Measurements from ENCODE around the gene CDK16.

The CDK16 gene

DNA sequence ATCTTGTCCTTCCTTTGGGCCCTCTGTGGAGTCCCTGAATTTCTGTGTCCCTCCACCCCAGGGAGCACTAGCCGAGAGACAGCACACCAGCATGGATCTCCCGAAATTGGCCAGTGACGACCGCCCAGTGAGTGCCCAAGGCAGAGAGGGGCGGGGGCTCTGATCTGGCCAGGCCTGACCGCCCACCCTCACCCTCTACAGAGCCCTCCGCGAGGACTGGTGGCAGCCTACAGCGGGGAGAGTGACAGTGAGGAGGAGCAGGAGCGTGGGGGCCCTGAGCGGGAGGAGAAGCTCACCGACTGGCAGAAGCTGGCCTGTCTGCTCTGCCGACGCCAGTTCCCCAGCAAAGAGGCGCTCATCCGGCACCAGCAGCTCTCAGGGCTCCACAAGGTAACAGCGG is 33.2 kb upstream of the CDK16 start:
- DNase-seq (ENCODE audit: low read depth in 2 of 2), result no peak

- DNase-seq (ENCODE audit: low read depth in 2 of 2), result no peak
These were observed 32.3 kb upstream of the CDK16 start for GRCh38 chrX:47186096-47186740.

- no peak for DNase-seq (ENCODE audit: low read depth in 2 of 2)
These were observed 31.3 kb upstream of the CDK16 start for GRCh38 chrX:47187106-47187677.

- DNase-seq (ENCODE audit: low read depth in 2 of 2), result no peak
These were observed 28.6 kb upstream of the CDK16 start for GRCh38 chrX:47189906-47190305.

DNA sequence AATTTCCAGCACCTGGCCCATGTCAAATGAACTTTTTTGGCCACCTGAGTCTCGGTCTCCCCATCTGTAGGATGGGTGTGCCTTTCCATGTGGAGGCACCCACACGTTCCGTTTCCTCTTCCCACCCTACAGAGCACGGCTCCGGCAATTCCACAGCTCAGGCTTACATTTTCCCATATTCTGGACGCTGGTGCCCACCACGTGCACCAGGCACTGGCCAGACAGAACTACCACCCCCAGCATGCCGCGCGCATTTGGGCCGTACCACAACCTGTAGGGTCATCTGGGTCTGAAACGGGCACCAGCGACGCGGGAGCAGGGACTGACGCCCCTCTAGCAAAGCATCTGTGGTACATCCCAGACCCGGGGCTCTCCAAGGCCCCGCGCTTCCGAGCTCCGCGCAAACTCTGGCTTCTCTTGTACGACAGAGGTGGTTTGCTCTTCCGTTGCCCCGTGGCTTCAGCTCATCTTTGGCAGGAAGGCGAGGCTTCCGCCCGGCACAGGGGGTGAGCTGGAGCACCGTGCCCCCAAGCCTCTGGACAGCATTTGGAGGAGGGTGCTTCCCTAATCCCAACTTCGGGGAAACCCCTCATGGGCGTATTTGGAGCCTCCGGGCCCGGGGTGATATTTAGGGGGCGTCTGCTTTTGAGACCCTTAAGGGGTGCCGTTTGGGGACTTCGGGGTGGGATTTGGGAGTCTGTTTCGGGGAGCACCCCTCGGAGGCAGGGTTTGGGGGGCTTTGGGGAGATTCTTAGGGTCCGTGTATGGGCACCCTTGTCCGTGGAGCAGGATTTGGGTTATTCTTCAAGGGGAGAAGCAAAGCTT is 27.8 kb upstream of the CDK16 start:
- peak; percentile 71 to 77 for DNase-seq (ENCODE audit: low read depth in 2 of 2)

- DNase-seq (ENCODE audit: low read depth in 2 of 2), result peak; percentile 26 to 44
These were observed 27.1 kb upstream of the CDK16 start for GRCh38 chrX:47191331-47191730.

GRCh38 chrX:47191806-47192401 is 26.6 kb upstream of the CDK16 start:
- DNase-seq (ENCODE audit: low read depth in 2 of 2), result no peak

- peak; percentile 90 to 94 for DNase-seq (ENCODE audit: low read depth in 2 of 2)
These were observed 24.8 kb upstream of the CDK16 start, which contains the start of gene UBA1 for GRCh38 chrX:47193475-47194193. Gene UBA1 (plus strand): TSS chrX:47193829. CDS start chrX:47198803, 4,974 bp downstream.

GRCh38 chrX:47194194-47194787 is 24.2 kb upstream of the CDK16 start:
- DNase-seq (ENCODE audit: low read depth in 2 of 2), result no peak

DNA sequence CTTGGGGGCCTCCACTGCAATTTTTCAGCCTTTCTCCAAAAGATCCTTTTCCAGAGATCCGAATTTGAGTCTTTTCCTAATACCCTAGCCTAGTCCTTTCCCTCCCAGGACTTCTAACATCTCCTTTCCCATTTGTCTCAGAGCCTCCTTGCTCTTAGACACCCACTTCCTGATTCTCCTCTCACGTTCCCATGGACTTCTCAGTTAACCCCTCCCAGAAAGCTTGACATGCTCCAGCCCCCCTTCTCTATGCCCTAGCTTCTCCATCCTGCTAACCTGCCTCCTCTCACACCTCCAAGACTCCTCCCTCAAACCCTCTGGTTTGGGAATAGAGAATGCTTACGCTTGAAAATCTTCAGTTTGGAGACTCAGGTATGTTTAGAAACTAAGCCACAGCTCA is 22.4 kb upstream of the CDK16 start:
- DNase-seq (ENCODE audit: low read depth in 2 of 2), result no peak

- no peak for DNase-seq (ENCODE audit: low read depth in 2 of 2)
These were observed 21.0 kb upstream of the CDK16 start for GRCh38 chrX:47197526-47197925.

DNA sequence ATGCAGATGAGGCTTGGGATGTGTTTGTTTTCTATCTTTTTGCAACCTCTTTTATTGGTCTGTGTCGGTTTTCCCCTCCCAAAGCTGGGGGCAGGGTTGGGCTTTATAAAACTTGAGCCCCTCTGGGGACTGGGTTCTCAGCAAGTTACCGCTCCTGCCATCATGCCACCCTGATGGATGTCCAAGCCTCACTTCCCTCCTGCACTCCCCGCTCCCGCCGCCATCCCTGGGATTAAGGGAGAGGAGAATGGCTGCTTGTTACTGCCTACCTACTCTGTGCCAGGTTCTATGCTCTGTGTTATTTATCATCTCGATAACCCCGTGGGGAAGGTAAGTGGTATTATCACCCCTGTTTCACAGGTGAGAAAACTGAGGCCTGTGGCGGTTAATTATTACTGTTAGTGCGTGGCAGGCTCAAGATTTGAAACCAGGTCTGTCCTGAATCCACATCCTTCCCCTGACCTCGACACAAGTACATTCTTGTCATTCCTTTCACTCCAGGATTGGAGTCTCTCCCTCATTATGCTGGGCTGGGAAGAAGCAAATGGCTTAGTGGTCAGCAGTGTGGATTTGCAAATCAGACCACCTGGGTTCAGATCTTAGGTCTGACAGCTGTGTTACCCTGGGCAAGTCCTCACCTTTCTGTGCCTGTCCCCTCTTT is 20.3 kb upstream of the CDK16 start:
- no peak for DNase-seq (ENCODE audit: low read depth in 2 of 2)

DNA sequence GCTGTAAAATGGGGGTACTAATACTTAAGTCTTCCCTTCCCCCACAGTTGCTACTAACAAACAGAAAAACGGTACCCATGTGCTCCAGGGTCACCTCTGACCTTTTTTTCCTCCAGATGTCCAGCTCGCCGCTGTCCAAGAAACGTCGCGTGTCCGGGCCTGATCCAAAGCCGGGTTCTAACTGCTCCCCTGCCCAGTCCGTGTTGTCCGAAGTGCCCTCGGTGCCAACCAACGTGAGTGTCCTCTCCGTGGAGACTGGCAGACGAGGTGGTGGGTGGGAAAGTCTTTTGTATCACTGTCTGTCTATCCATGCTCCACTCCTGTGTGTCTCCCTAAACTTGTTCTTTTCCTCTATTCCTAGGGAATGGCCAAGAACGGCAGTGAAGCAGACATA is 19.8 kb upstream of the CDK16 start:
- no peak for DNase-seq (ENCODE audit: low read depth in 2 of 2)

DNA sequence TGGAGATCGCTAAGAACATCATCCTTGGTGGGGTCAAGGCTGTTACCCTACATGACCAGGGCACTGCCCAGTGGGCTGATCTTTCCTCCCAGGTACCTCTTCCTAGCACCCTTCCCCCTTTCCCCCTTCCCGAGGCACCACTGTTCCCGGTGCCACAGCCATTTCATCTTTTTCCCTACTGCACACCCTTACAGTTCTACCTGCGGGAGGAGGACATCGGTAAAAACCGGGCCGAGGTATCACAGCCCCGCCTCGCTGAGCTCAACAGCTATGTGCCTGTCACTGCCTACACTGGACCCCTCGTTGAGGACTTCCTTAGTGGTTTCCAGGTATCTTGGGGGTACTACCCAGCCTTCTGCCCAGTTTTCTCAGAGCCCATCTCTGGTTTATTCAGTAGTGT is 19.2 kb upstream of the CDK16 start:
- no peak for DNase-seq (ENCODE audit: low read depth in 2 of 2)

DNA sequence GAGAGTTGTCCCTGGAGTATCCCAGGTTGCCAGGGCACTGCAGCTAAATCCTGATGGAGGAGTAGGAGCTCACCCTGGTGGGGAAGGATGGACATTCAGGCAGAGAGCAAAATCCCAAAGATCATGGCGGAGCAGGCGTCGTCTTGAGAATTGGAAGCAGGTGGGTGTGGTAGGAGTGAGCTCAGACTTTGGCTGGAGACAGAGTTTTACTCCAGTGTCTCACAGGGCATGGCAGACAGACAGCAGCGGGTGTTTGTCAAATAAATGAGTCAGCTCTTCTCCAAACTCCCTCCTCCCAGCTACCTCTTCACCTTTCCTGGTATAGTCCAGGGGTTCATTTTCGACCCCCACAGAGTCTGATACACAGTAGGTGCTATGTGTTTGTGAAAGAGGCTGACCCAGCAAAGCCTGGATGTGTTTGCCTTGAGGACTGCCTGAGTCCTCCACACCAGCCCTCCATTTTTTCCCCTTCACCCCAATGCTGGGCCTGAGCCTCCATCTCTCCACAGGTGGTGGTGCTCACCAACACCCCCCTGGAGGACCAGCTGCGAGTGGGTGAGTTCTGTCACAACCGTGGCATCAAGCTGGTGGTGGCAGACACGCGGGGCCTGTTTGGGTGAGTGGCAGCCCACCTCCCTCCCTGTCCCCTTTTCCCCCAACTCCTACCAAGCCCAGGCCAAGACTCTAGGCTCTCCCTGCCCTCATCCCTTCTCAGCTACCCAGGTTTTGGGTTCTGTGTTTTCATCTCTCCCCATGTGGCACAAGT is 17.9 kb upstream of the CDK16 start:
- no peak for DNase-seq (ENCODE audit: low read depth in 2 of 2)

DNA sequence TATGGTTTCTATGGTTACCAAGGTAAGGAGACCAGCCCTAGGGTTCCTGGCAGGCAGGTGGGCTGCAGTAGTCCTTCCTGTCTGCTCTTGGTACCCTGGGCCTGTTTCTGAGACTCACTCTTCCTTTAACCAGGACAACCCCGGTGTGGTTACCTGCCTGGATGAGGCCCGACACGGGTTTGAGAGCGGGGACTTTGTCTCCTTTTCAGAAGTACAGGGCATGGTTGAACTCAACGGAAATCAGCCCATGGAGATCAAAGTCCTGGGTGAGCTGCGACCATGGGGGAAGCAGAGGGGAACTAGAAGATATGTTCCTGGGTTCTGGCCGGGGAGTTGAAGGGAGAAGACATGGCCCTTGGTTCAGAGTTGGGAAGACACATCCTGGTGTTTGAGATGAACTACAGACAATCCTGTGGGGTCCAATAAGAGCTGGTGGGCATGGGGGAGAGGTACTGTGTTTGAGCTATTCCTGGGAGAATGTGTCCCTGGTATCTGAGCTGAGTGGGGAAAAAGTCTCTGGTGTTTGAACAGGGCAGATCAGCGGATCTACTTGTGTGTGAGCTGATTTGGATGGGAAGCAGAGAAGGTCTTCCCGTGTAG is 17.0 kb upstream of the CDK16 start:
- DNase-seq (ENCODE audit: low read depth in 2 of 2), result no peak

GRCh38 chrX:47202316-47202715 is 16.2 kb upstream of the CDK16 start:
- no peak for DNase-seq (ENCODE audit: low read depth in 2 of 2)

DNA sequence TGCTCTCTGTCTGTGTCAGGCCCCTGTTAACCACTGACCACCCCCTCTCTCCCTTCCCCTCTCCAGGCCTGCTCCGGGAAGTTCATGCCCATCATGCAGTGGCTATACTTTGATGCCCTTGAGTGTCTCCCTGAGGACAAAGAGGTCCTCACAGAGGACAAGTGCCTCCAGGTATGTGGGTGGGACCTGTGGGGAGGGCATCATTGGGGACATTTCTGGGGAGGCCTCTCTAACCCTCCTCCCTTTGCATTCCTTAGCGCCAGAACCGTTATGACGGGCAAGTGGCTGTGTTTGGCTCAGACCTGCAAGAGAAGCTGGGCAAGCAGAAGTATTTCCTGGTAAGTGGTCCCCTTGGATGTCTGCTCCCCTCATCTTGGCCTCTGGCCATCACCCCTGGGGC is 15.6 kb upstream of the CDK16 start:
- DNase-seq (ENCODE audit: low read depth in 2 of 2), result no peak

- DNase-seq (ENCODE audit: low read depth in 2 of 2), result no peak
These were observed 13.5 kb upstream of the CDK16 start for GRCh38 chrX:47204970-47205369.

DNA sequence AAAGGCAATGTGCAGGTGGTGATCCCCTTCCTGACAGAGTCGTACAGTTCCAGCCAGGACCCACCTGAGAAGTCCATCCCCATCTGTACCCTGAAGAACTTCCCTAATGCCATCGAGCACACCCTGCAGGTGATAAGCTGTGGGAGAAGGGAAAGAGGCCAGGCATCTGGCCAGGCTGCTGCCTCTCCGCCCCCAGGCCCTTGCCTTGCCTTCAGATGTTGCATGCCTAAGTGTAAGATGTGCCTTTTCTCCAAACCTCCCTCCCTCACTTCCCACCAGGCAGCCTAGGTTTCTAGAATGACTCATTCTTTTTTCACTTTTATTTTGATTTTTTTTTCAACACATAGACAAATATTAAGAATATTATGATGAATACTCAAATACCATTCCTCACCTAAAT is 12.2 kb upstream of the CDK16 start:
- no peak for DNase-seq (ENCODE audit: low read depth in 2 of 2)
